Endothelial cell of umbilical vein (primary cell): ENCODE measurements around the gene CATSPER3. TPM values are rescaled to one million over a fixed set of nuclear protein-coding genes. Genes with fewer than 3 reads are reported as not detected.

ENCODE experiments used
- BruUV-seq: library from RNA; stranded (reverse); fragments of 400-500 nt; replicated peaks from 2 replicates; lab custom pipeline; 2021; lab: Mats Ljungman, UMichigan
- CTCF ChIA-PET: fragments of 300-600, 350-600 bp; sonication (Branson Sonifier 250); formaldehyde crosslinking; loops from one replicate; lab custom pipeline; 2021; ENCODE audit warnings: antibody characterized with exemption, inconsistent platforms; lab: Charles Lee
- POLR2A ChIA-PET: fragments of 300-600, 350-600 bp; sonication (Branson Sonifier 250); formaldehyde crosslinking; loops from one replicate; lab custom pipeline; 2021; ENCODE audit warnings: antibody characterized with exemption, inconsistent platforms; lab: Charles Lee
- DNase-seq: peaks from one replicate; pipeline ENCODE4 v3.0.0-alpha.2; 2011; ENCODE audit warnings: low read depth, low spot score
- FAIRE-seq: peaks from 2 replicates; lab custom pipeline; 2011; peaks lifted over from hg19 to GRCh38; lab: Jason Lieb, UNC
- H2AFZ ChIP-seq: 2 replicates; pipeline ENCODE4 v1.6.0; 2012; ENCODE audit warnings: low read depth, low read length, control low read depth, inconsistent platforms
- H3K27ac ChIP-seq: 2 replicates; pipeline ENCODE4 v1.5.1; 2011; ENCODE audit warnings: low read depth, mild to moderate bottlenecking, control low read depth, low read length, moderate library complexity; ENCODE audit not compliant: insufficient read depth
- H3K27me3 ChIP-seq, 2 experiments: 2 replicates each; pipeline versions ENCODE4 v1.6.0 to v1.6.1; 2011; ENCODE audit warnings: low read length in 2 of 2, mixed read lengths in 1 of 2; ENCODE audit not compliant: control insufficient read depth in 2 of 2, insufficient read depth in 2 of 2
- H3K36me3 ChIP-seq, 2 experiments: 2 replicates in 1 of 2; 3 replicates in 1 of 2; pipeline ENCODE4 v1.5.1; 2011; ENCODE audit warnings: low read length in 2 of 2, mild to moderate bottlenecking in 1 of 2, moderate library complexity in 1 of 2; ENCODE audit not compliant: control insufficient read depth in 2 of 2, insufficient read depth in 2 of 2; ENCODE audit errors: extremely low read depth in 1 of 2
- H3K4me1 ChIP-seq: 3 replicates; pipeline ENCODE4 v1.5.1; 2011; ENCODE audit warnings: mild to moderate bottlenecking, low read length; ENCODE audit not compliant: control insufficient read depth, insufficient read depth; ENCODE audit errors: extremely low read depth
- H3K4me2 ChIP-seq: 2 replicates; pipeline ENCODE4 v1.6.1; 2011; ENCODE audit warnings: low read length, control low read depth, mixed read lengths; ENCODE audit not compliant: insufficient read depth
- H3K4me3 ChIP-seq, 3 experiments: fragments of 200-600 bp in 1 of 3; sonication (generic), shearing (Covaris generic) in 1 of 3; replicated peaks in 1 of 3; 2 replicates each; pipeline ENCODE4 v1.5.1; 2011 to 2016; ENCODE audit warnings: control low read depth in 3 of 3, low read length in 3 of 3, mild to moderate bottlenecking in 2 of 3, inconsistent platforms in 1 of 3, low read depth in 1 of 3, moderate library complexity in 1 of 3; ENCODE audit not compliant: insufficient read depth in 1 of 3
- H3K79me2 ChIP-seq: 2 replicates; pipeline ENCODE4 v1.6.0; 2012; ENCODE audit warnings: low read length, inconsistent platforms; ENCODE audit not compliant: control insufficient read depth, insufficient read depth
- H3K9ac ChIP-seq: replicated peaks from 2 replicates; pipeline ENCODE3; 2011; ENCODE audit warnings: low read length, control low read depth; ENCODE audit not compliant: insufficient read depth; ENCODE audit errors: extremely low read depth
- H3K9me1 ChIP-seq: replicated peaks from 3 replicates; pipeline ENCODE4 v1.6.0; 2011; ENCODE audit warnings: mild to moderate bottlenecking, low read length; ENCODE audit not compliant: control insufficient read depth, insufficient read depth; ENCODE audit errors: extremely low read depth
- H3K9me3 ChIP-seq: replicated peaks from 2 replicates; pipeline ENCODE4 v1.5.1; 2012; ENCODE audit warnings: low read length, inconsistent platforms; ENCODE audit not compliant: control insufficient read depth, insufficient read depth
- H4K20me1 ChIP-seq: replicated peaks from 2 replicates; pipeline ENCODE3; 2011; ENCODE audit warnings: mild to moderate bottlenecking, low read length; ENCODE audit not compliant: control insufficient read depth, insufficient read depth; ENCODE audit errors: extremely low read depth
- EZH2 ChIP-seq: IDR thresholded peaks from 2 replicates; pipeline ENCODE4 v1.6.1; 2012; ENCODE audit warnings: borderline replicate concordance, low read depth, mild to moderate bottlenecking, moderate library complexity, low read length, inconsistent platforms; ENCODE audit not compliant: severe bottlenecking
- FOS ChIP-seq: IDR thresholded peaks from 2 replicates; pipeline ENCODE4 v1.6.1; 2011; ENCODE audit warnings: mild to moderate bottlenecking, low read length, moderate library complexity, borderline replicate concordance; ENCODE audit not compliant: insufficient read depth
- GATA2 ChIP-seq: IDR thresholded peaks from 2 replicates; pipeline ENCODE4 v1.7.0; 2011; ENCODE audit warnings: low read depth, mild to moderate bottlenecking, moderate library complexity, mixed read lengths, low read length; ENCODE audit not compliant: insufficient read length, insufficient read depth
- JUN ChIP-seq: IDR thresholded peaks from 2 replicates; pipeline ENCODE4 v1.6.1; 2011; ENCODE audit warnings: borderline replicate concordance, low read depth; ENCODE audit not compliant: insufficient read length, insufficient read depth
- MYC ChIP-seq: IDR thresholded peaks from one replicate; pipeline ENCODE4 v1.6.1; 2011; ENCODE audit warnings: mild to moderate bottlenecking, low read depth, low read length
- POLR2A ChIP-seq: IDR thresholded peaks from 2 replicates; pipeline ENCODE4 v1.6.1; 2012; ENCODE audit warnings: low read depth, mild to moderate bottlenecking, control low read depth, low read length
- POLR2AphosphoS5 ChIP-seq: IDR thresholded peaks from 2 replicates; pipeline ENCODE4 v1.6.1; 2012; ENCODE audit warnings: low read depth, mild to moderate bottlenecking, control low read depth, low read length, moderate library complexity; ENCODE audit not compliant: insufficient read depth
- dilution Hi-C: fragments of 300-500 bp; cut with MboI; formaldehyde crosslinking; loops from one replicate; pipeline ENCODE4 v1.15.0; 2019; ENCODE audit warnings: low sequenced_read_pairs; ENCODE audit not compliant: extremely low pct_ligation_motif_present
- intact Hi-C: fragments of 100-400 bp; cut with micrococcal nuclease; formaldehyde crosslinking; loops from one replicate; pipeline ENCODE4 v1.10.0; 2022
- polyA plus RNA-seq, 4 experiments: library from polyadenylated mRNA; depleted of rRNA in 3 of 4; stranded (reverse) in 3 of 4; unstranded in 1 of 4; fragments of >200 nt; gene quantifications; 2 replicates each; pipeline versions ENCODE4 v1.2.1 to v1.2.3, GENCODE V29; 2011 to 2012; ENCODE audit warnings: missing spikeins in 1 of 4
- total RNA-seq: library from RNA; stranded (reverse); gene quantifications from 2 replicates; pipeline ENCODE4 v1.2.3, GENCODE V29; 2021
- TF ChIP-seq, protein P1 (sequence below), 2 donors: IDR thresholded peaks; 1 replicate in 1 of 2; 2 replicates in 1 of 2; pipeline ENCODE4 v1.5.1; 2011; ENCODE audit warnings: low read length in 2 of 2, mild to moderate bottlenecking in 2 of 2, moderate library complexity in 2 of 2, control low read depth in 1 of 2, inconsistent platforms in 1 of 2, low read depth in 1 of 2; ENCODE audit not compliant: insufficient read depth in 1 of 2; ENCODE audit errors: extremely low read depth in 1 of 2
- TF ChIP-seq, protein P2 (sequence below): IDR thresholded peaks from 2 replicates; pipeline ENCODE4 v1.6.1; 2011; ENCODE audit not compliant: insufficient read depth, insufficient read length

CATSPER3 gene
- total and polyA plus RNA-seq, 2 donors (not counting 3 experiments of a cell fraction or from before 2014, with no cell fraction given), result 0.43 to 0.71 TPM

GRCh38 chr5:134944630-134945029 lies 23.1 kb upstream of the CATSPER3 start:
- no peak for TF ChIP-seq JUN
- TF ChIP-seq MYC, result no peak
- TF ChIP-seq, protein P1, sequence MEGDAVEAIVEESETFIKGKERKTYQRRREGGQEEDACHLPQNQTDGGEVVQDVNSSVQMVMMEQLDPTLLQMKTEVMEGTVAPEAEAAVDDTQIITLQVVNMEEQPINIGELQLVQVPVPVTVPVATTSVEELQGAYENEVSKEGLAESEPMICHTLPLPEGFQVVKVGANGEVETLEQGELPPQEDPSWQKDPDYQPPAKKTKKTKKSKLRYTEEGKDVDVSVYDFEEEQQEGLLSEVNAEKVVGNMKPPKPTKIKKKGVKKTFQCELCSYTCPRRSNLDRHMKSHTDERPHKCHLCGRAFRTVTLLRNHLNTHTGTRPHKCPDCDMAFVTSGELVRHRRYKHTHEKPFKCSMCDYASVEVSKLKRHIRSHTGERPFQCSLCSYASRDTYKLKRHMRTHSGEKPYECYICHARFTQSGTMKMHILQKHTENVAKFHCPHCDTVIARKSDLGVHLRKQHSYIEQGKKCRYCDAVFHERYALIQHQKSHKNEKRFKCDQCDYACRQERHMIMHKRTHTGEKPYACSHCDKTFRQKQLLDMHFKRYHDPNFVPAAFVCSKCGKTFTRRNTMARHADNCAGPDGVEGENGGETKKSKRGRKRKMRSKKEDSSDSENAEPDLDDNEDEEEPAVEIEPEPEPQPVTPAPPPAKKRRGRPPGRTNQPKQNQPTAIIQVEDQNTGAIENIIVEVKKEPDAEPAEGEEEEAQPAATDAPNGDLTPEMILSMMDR (IDR thresholded peaks at IDR 0.05; ENCODE audit: extremely low read depth in 1 of 2, insufficient read depth in 1 of 2, low read depth in 1 of 2, low read length in 2 of 2), result no peak
- no peak for DNase-seq
- intact Hi-C loops (no loop called here), dilution Hi-C loops (no loop called here)
- POLR2A ChIA-PET, result no interaction called here
- H3K27me3 ChIP-seq, result no peaks in the 10 kb centered on the region
- no peaks in the 10 kb centered on the region for H3K9me1 ChIP-seq
- BruUV-seq, result no TSS peak
- H3K9me3 ChIP-seq, result no peaks in the 10 kb centered on the region
- H3K4me1 ChIP-seq, result peaks cover 5% of the 10 kb centered on the region
- H3K36me3 ChIP-seq, result no peaks in the 10 kb centered on the region
- no peaks in the 10 kb centered on the region for H3K79me2 ChIP-seq
- FAIRE-seq, result no peak
- no peak overlapping the region for H3K27ac ChIP-seq
- no peak overlapping the region for H3K4me3 ChIP-seq
- H2AFZ ChIP-seq, result no peak overlapping the region
- H3K9ac ChIP-seq, result no peak overlapping the region
- no peaks in the 10 kb centered on the region for H4K20me1 ChIP-seq
- CTCF ChIA-PET, result no interaction called here
- H3K4me2 ChIP-seq, result no peak overlapping the region

DNA sequence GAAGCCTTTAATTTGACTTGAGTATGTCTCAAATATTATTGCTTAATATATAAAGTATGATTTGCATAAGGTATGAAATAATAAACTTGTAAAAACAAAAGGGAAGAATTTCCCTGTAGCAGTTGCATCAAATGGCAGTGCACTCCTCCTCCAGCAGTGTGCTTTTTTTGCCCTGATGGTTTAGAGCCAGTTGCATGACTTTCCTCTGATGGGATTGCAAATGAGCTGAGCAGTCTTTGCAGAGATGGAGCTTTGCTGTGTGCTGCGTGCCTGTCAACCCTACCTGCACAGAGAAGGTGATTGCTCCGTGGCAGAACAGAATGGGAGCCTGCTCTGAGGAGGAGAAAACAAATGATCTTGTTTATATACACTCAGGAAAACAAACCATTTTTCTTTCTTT lies 22.7 kb upstream of the CATSPER3 start:
- no peak for FAIRE-seq
- Histone ChIP-seq H3K9me3 (no peaks in the 10 kb centered on the region), H3K27me3 (no peaks in the 10 kb centered on the region), H3K36me3 (no peaks in the 10 kb centered on the region), H4K20me1 (no peaks in the 10 kb centered on the region), H3K4me3 (no peak overlapping the region), H3K9ac (no peak overlapping the region), H3K4me2 (no peak overlapping the region), H3K9me1 (no peaks in the 10 kb centered on the region), H2AFZ (no peak overlapping the region), H3K27ac (no peak overlapping the region), H3K79me2 (no peaks in the 10 kb centered on the region), H3K4me1 (peaks cover 5% of the 10 kb centered on the region)
- DNase-seq, result no peak
- ChIA-PET CTCF (no interaction called here), POLR2A (no interaction called here)
- BruUV-seq, result no TSS peak
- TF ChIP-seq JUN, result no peak
- TF ChIP-seq MYC, result no peak
- TF ChIP-seq POLR2A, result no peak
- TF ChIP-seq POLR2AphosphoS5, result no peak
- TF ChIP-seq, protein P2, sequence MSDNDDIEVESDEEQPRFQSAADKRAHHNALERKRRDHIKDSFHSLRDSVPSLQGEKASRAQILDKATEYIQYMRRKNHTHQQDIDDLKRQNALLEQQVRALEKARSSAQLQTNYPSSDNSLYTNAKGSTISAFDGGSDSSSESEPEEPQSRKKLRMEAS, result no peak
- TF ChIP-seq FOS, result no peak
- TF ChIP-seq EZH2, result no peak
- TF ChIP-seq GATA2, result no peak
- TF ChIP-seq, protein P1 (IDR thresholded peaks at IDR 0.05; ENCODE audit: extremely low read depth in 1 of 2, insufficient read depth in 1 of 2, low read depth in 1 of 2, low read length in 2 of 2), result no peak
- dilution Hi-C loops (no loop called here), intact Hi-C loops (no loop called here)
